ENCODE results near the gene COX5B.

Gene COX5B

GRCh38 chr2:97653874-97654273 is 8.0 kb downstream of the COX5B start:
- DNase-seq (ENCODE audit: extremely low read depth in 1 of 2, low read depth in 1 of 2): no peak

DNA sequence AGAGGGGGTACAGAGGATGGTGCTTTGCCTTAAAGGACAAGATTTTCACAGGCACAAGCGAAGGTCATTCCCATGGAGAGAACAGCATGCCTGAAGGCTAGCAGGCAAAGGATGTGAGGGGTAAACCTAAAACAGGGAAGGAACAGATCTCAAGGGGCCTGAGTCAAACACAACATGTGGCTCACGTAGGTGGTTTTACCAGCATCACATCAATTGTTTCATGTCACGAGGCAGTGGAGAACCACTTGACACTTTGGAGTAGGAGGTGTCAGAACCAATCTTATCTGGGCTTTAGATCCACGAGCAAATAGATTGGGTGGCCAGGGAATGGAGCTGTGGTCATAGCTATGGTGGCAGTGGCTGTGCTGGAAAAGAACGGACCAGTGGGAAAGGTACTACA is 8.4 kb downstream of the COX5B start:
- DNase-seq (ENCODE audit: extremely low read depth in 1 of 2, low read depth in 1 of 2): no peak

GRCh38 chr2:97654791-97655190 is 8.9 kb downstream of the COX5B start:
- DNase-seq (ENCODE audit: extremely low read depth in 1 of 2, low read depth in 1 of 2): no peak

DNA sequence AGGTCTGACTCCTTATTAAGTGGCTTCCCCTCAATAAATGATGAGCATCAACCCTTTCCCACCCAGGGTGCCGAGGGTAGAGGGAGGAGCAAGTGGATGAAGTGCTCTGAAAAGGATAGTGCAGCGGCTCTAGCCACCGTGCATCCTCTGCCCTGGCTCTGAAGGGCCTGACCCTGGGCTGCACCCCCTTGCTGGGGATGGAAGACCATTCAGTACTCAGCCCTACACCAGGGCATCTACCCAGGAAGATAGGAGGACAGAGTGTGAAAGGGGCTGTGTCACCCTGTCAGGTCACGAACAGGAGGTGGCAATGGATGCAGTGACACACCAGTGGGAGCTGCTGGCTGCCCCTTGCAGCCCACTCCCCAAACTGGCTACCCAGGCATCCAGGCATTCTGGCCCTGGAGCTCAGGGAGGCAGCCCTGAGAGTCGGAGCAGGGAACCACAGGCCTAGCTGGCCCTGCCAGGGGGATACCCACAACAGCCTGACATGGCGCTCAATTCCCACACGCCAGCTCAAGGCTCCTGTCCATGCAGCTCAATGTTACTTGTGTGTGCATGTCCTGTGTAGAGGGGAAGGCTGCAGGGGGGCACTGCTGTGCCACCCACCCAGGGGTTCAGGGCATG is 10.4 kb downstream of the COX5B start:
- no peak for DNase-seq (ENCODE audit: extremely low read depth in 1 of 2, low read depth in 1 of 2)

- DNase-seq (ENCODE audit: extremely low read depth in 1 of 2, low read depth in 1 of 2): no peak
Measured at GRCh38 chr2:97656905-97657587, 11.2 kb downstream of the COX5B start.

DNA sequence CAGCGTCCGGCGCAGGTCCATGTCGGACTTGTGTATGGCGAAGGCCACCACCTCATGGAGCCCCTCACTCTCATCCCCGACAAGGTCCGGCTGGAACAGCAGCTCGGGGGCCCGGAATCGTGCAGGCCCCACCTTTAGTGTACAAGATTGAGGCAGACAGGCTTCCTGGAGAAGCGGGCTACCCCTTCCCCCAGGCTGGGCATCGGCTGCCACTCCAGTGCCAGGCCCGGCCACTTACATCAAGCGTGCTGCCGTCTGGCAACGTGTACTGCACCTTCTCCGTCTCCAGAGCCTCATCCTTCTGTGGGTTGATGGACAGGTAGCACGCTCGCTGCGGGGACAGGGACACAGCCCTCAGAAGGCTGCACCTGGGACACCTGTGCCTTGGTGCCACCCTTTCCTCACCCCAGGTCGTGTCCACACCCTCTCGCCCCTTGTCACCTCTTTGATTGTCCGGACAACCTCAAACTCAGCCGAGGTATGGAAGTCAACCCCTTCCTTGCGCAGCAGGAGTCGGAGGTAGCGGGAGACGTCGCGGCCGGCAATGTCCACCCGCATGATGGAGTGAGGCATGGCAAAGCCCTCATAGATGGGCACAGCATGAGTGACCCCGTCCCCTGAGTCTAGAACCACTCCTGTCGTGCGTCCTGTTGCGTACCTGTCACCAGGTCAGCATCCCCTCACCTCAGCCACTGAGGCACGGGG is 12.3 kb downstream of the COX5B start:
- DNase-seq (ENCODE audit: extremely low read depth in 1 of 2, low read depth in 1 of 2): no peak

DNA sequence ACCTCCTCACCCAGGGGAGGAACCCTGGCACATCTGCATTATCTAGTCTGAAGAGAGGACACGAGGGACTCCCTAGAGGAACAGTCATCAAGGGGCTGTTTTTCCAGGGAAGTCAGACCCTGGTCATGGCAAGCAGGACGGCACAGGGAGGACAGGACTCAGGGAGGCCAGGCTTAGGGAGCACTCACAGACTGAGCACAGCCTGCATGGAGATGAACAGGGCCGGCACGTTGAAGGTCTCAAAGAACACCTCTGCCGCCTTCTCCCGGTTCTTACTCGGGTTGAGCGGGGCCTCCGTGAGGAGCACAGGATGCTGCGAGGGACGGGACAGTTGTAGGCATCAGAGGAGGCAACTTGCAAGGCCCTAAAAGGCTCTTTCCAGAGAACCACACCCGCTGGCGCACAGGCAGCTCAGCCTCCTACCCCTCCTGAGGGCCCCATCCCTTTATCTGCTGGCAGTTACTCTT is 12.9 kb downstream of the COX5B start:
- DNase-seq (ENCODE audit: extremely low read depth in 1 of 2, low read depth in 1 of 2): no peak

DNA sequence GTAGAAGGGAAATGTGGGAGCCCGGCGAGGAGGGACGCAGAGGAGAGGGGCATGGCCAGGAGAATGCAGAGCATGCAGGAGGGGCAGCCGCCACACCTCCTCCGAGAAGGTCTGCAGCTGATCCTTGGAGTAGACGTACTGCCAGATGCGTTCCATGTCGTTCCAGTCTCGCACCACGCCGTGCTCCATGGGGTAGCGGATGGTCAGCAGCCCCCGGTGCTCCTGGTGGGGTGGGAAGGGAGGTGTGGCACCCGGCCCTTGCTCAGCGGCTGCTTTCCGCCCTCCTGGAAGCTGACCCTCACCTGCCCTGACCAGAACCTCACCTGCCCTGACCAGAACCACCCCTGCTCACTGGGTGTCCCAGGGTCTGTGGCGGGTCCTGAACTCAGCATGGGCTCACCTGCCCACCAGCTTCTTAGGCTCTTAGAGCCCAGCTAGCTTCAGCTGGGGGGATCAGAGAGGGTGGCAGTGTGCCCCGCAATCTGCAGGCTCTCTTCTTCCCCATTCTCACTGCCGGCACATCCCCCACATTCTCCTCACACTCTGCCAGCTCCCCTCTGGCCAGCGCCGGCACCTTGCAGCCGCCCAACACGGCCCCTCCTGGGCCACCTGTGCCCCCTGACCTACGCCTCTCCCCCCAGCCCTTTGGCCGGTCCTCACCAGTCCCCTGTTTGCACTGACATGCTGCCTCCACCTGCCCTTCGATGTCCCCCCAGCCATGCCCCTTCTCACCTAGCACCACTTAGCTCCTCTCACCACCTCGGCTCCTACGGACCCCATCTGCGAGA is 13.6 kb downstream of the COX5B start:
- no peak for DNase-seq (ENCODE audit: extremely low read depth in 1 of 2, low read depth in 1 of 2)

- no peak for DNase-seq (ENCODE audit: extremely low read depth in 1 of 2, low read depth in 1 of 2)
Measured at GRCh38 chr2:97660044-97660774, 14.3 kb downstream of the COX5B start.

DNA sequence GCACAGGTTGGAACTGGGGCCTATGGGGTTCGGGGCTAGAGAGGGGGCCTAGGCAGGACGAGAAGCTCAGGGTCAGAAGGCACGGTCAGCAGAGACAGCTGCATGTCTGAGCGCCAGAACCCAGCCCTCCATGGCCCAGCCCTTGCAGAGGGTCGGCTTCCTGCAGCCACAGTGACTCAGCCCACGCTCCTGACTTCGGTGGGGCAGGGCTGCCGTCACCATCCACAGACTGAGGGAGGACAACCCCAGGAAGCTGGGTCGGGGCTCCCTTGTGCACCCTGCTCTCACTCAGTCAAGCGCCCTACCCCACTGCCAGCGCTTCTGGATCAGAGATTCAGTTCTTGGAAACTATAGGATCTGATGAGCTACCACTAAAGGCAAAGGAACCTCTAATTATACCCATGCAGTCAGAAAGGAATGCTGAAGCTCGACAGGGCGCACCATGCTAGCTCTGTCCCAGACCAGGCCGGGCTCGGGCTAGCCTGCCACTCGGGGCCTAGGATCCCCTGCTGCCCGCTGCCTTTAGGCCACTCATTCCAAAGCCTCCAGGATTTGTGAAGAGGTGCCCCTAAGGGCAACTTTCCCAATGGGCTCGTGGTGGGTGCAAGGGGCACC is 15.0 kb downstream of the COX5B start:
- no peak for DNase-seq (ENCODE audit: extremely low read depth in 1 of 2, low read depth in 1 of 2)

DNA sequence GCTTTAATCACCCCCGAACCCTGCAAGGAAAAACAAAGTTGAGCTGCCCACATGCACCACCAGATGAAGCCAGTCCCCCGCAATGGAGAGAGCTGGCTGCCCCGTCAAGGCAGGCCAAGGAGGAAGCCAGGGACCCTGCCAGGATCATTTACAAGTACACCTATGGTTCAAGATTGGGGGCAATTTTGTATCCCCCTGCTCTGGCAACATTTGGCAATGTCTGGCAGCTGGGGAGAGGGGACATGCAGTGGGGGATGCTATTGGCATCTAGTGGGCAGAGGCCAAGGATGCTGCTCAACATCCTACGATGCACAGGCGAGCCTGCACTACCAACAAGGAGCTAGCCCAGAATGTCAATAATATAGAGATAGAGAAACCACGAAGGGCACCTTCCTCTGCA is 16.1 kb downstream of the COX5B start:
- DNase-seq (ENCODE audit: extremely low read depth in 1 of 2, low read depth in 1 of 2): no peak

- DNase-seq (ENCODE audit: extremely low read depth in 1 of 2, low read depth in 1 of 2): no peak
Measured at GRCh38 chr2:97662386-97662894, 16.6 kb downstream of the COX5B start.

GRCh38 chr2:97662895-97663625 is 17.2 kb downstream of the COX5B start:
- DNase-seq (ENCODE audit: extremely low read depth in 1 of 2, low read depth in 1 of 2): peak; percentile 68 to 90

- DNase-seq (ENCODE audit: extremely low read depth in 1 of 2, low read depth in 1 of 2): no peak
Measured at GRCh38 chr2:97663626-97663961, 17.7 kb downstream of the COX5B start.

DNA sequence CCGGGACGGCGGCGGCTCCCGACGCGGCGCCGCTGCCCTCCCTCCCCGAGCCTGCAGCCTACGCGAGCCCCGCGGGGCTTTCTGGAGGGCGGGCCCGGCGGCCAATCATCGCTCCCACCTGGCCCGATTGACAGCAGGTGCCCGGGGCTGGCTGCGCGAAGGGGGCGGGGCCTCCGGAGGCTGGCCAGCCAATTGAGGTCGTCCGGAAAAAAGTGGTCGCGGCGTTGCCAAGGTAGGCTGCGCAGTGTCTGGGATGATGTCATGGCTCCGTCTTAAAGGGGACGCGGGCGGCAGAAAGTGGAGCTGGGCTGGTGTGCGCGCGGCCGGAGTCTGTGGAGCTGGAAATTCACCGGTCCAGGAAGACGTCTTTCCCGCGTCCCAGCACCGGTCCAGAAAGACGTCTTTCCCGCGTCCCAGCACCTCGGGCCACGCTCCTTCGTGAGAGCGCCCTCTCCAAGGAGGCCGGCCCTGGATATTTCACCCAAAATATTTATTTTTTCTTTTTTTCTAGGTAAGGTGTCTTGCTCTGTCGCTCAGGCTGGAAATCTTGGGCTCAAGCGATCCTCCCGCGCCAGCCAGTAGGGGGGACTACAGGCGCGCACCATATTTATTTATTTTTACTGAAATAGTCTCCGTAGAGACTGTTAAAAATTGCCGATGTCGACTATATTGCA is 18.2 kb downstream of the COX5B start, which contains the start of gene ACTR1B:
TSS of gene ACTR1B (minus strand) at position 83 of the 674 bp plus-strand sequence. CDS start 154 bp downstream, outside the sequence.
- DNase-seq (ENCODE audit: extremely low read depth in 1 of 2, low read depth in 1 of 2): peak; percentile 96 to 98

- DNase-seq (ENCODE audit: extremely low read depth in 1 of 2, low read depth in 1 of 2): no peak
Measured at GRCh38 chr2:97664636-97664970, 18.7 kb downstream of the COX5B start.

DNA sequence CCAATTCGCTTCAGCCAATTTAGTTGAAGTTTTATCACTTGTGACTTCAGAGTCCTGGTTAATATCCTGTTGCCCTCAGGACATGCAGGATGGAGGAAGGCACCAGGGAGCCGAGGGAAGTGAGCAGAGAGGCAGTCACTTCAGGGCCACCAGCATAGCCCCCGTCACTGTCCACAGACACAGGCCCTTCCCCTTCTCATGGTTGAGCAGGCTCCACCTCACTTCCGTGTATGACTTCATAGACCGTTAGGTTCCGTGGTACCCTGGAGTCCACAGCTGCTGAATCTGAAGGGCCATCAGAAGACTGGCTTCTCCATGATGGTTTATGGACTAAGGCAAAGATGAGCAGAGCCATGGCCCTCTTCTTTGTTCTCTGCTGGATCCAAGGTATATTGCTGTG is 23.6 kb downstream of the COX5B start, which contains the start of gene C2orf92:
TSS of gene C2orf92 (plus strand) at position 266 of the 400 bp plus-strand sequence. CDS start at position 342, 76 bp downstream.
- no peak for DNase-seq (ENCODE audit: extremely low read depth in 1 of 2, low read depth in 1 of 2)

DNA sequence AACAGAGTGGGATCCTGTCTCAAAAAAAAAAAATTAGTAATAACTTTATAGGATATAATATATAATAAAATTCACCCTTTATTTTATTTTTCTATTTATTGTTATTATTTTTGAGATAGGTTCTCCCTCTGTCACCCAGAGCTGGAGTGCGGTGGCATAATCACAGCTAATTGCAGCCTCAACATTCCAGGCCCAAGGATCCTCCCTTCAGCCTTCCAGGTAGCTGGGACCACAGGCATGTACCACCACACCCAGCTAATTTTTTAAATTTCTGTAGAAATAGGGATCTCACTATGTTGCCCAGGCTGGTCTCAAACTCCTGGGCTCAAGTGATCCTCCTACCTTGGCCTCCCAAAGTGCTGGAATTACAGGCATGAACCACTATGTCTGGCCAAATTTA is 24.6 kb downstream of the COX5B start:
- DNase-seq (ENCODE audit: extremely low read depth in 1 of 2, low read depth in 1 of 2): no peak

DNA sequence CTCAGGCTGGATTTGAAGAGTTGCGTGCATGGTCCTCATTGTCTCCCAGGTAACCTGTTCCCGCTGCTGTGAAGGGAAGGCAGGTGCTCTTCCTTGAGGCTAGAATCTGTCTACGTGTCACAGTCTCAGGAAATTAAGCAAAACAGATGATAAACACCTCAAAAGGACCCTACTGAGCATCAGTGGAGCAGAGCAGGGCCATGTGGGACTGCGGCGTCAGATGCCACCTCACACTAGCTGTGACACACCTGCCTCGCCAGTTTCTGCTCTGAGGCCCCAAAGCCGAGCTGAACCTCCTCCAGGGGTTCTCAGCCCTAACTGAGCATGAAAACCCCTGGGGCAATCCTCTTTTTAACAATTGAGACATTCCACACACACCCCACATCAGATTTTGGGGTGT is 25.7 kb downstream of the COX5B start:
- no peak for DNase-seq (ENCODE audit: extremely low read depth in 1 of 2, low read depth in 1 of 2)

Measured in stimulated activated CD8-positive, alpha-beta memory T cell treated with anti-CD3 and anti-CD28 coated beads, Interleukin-7, amount 100 ng/mL, for 48 hours (primary cell).